Epithelial cell of esophagus (primary cell): ENCODE results near the gene SWI5.
A peak's percentile ranks its signal among the peaks of the same experiment; 100 is the strongest.
"Not testable (repeated sequence)": the region's sequence is repeated elsewhere in the genome, so short reads cannot be mapped to it uniquely, and the experiment has no call there.

Experiments used
- DNase-seq: peaks from one replicate; pipeline ENCODE4 v3.0.0; 2010; ENCODE audit warnings: low read depth
- H3K4me3 ChIP-seq: 2 replicates; pipeline ENCODE4 v1.5.1; 2011; ENCODE audit warnings: mild to moderate bottlenecking, low read length, control low read depth
- TF ChIP-seq, protein P1 (sequence below): IDR thresholded peaks from 2 replicates; pipeline ENCODE4 v1.5.1; 2011; ENCODE audit warnings: low read depth, mild to moderate bottlenecking, low read length, control low read depth, inconsistent platforms; ENCODE audit not compliant: insufficient read depth; ENCODE audit errors: missing control alignments

Gene SWI5

DNA sequence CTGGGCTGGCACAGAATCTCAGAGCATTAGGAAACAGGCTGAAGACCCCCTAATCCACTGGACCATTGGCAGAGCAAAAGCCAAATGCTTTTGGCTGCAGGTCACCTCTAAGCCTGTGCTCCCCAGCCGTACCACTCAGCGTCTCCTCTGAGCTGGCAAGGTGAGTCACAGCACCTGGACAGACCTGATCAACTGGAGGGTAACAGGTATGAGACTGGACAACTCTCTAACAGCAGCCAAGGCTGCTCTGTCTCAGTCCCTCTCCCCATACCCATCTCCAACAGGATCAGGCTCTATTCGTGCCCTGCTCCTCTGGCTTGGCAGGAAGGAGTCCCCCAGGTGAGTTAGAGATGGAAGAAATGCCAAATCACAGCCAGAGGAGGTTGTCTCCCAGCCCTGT is 5.0 kb upstream of the SWI5 start:
- H3K4me3 ChIP-seq, result no peak overlapping the region
- DNase-seq, result peak; percentile 94
- TF ChIP-seq, protein P1, sequence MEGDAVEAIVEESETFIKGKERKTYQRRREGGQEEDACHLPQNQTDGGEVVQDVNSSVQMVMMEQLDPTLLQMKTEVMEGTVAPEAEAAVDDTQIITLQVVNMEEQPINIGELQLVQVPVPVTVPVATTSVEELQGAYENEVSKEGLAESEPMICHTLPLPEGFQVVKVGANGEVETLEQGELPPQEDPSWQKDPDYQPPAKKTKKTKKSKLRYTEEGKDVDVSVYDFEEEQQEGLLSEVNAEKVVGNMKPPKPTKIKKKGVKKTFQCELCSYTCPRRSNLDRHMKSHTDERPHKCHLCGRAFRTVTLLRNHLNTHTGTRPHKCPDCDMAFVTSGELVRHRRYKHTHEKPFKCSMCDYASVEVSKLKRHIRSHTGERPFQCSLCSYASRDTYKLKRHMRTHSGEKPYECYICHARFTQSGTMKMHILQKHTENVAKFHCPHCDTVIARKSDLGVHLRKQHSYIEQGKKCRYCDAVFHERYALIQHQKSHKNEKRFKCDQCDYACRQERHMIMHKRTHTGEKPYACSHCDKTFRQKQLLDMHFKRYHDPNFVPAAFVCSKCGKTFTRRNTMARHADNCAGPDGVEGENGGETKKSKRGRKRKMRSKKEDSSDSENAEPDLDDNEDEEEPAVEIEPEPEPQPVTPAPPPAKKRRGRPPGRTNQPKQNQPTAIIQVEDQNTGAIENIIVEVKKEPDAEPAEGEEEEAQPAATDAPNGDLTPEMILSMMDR, result peak; percentile 11

DNA sequence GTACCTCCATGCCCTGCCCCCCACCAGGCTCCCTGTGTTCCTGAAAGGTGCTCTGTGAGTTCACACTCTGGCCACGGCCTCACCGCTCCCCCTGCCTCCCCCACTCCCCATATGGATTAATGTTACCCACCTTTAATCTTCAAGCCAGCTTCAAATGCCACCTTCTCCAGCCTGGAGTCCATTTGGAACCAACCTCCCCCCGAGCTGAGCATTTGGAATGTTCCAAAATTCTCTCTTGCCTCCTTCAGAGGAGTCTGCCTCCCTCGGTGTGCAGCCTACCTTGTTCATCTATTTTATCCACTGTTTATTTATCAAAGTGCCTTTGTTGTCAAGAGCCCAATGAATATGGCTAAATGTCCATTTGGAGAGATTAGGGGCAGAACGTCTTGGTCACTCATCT is 4.6 kb upstream of the SWI5 start:
- no peak overlapping the region for H3K4me3 ChIP-seq
- DNase-seq, result no peak
- TF ChIP-seq, protein P1, result no peak

DNA sequence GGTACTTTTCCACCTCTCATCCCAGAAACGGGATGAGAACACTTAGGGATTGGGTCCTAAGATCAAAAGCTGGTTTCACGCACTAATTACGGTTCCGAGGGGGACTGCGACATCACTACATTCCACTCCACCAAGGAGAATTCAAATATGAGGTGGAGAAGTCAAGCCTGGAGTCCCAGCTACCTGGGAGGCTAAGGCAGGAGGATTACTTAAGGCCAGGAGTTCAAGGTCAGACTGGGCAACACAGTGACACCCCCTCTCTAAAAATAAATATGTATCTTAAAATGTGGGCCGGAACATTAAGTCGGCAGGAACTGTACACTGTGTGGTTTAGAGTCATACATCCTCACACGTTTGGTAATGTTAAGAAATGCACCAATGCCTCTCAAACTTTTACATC is 1.8 kb upstream of the SWI5 start:
- H3K4me3 ChIP-seq, result peak overlapping the region; percentile 93
- TF ChIP-seq, protein P1, result no peak
- no peak for DNase-seq

DNA sequence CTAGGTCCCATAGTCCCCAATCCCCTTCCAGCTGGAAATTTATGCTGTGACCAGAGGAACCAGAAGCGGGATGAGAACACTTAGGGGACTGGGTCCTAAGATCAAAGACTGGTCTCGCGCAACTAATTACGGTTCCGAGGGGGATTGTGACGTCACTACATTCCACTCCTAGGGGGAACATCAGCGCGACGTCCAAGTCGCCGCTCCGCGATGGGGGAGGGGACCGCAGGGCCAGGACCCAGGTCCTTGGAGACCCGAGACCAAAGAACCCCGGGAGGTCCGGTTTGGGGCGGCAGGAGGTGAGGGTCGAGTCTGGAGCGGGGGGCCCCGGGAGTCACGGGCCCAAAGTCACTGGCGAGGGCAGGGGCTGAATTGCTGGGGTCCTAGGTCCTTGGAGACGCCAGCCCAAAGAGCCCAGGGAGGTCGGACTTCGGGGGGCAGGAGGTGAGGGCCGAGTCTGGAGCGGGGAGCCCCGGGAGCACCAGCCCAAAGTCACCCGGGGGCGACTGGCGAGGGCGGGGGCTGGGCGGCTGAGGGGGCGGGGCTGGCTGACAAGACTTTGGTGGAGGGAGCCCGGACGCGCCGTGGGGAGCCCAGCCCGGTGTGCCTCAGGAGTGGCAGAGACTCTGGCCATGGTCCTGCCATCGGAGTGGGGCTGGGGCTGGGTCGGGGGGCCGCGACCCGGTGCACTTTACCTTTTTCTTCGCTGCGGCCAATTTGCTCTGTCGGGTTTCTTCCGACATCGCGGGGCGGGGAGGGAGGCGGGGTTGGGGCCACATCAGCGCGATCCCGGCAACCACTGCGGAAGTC is 673 bp upstream of the SWI5 start, which contains the start of gene GOLGA2:
GOLGA2 (minus strand) TSS at position 810 of the 810 bp plus-strand sequence; CDS start at position 779, 31 bp downstream.
- TF ChIP-seq, protein P1, result no peak
- no peak for DNase-seq
- H3K4me3 ChIP-seq, result peak within 1 kb of the TSS; percentile 93

DNA sequence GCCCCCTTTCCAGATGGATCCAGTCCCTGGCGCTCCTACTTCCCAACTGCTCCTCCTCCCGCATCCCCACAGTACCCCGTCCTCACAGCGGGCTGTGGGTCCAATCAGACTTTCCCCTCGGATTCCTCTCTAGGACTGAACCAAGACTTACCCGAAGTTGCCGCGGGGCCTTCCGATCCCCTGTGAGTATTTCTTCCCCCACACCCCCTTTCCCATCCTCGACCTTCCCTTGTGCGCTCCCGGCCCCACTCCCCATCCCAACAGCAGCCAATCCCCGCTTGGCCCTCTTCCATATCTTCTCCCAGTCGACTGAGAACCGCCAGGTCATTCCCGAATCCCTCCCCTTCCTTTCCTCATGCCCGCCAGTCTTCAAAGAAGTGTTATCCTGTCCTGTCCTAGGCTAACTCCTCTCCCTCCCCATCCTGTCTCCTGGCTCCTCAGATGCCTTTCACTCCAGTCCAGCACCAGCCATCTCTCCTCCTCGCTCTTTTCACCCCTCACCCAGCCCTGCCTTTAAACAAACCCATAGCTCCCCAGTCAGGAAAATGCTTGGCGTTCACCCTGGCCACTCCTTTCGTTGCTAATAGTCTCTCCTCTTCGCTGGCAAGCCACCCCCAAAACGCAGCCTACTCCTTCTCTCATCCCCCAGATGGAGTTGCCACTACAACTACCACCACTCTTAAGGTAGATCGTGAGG is 646 bp downstream of the SWI5 start:
- TF ChIP-seq, protein P1, result no peak
- DNase-seq, result peak; percentile 22
- peak overlapping the region; percentile 93 for H3K4me3 ChIP-seq

DNA sequence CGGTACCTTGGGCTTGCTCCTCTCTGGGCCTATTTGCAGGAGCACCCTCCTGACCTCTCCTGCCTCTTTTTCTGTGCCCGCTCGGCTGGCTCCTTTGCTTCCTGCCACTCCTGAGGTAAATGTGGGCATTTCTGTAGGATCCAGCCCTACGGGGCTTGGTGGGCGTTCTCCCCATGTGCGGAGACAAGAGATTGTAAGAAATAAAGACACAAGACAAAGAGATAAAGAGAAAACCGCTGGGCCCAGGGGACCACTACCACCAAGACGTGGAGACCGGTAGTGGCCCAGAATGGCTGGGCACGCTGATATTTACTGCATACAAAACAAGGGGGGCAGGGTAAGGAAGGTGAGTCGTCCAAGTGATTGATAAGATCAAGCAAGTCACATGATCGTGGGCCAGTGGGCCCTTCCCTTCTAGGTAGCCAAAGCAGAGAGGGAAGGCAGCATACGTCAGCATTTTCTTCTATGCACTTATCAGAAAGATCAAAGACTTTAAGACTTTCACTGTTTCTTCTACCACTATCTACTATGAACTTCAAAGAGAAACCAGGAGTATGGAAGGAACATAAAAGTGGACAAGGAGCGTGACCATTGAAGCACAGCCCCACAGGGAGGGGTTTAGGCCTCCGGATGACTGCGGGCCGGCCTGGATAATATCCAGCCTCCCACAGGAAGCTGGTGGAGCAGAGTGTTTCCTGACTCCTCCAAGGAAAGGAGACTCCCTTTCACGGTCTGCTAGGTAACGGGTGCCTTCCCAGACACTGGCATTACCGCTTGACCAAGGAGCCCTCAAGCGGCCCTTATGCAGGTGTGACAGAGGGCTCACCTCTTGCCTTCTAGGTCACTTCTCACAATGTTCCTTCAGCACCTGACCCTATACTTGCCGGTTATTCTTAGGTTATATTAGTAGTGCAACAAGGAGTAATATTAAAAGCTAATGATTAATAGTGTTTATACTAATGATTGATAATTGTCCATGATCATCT is 3.3 kb downstream of the SWI5 start:
- not testable (repeated sequence) for H3K4me3 ChIP-seq, DNase-seq
